Stomach (tissue), 9 donors: ENCODE measurements around the gene OMP. TPM values are rescaled to one million over a fixed set of nuclear protein-coding genes. Genes with fewer than 3 reads are reported as not detected.
"Not testable (repeated sequence)": the region's sequence is repeated elsewhere in the genome, so short reads cannot be mapped to it uniquely, and the experiment has no call there.

Experiments
- DNase-seq, 2 donors: peaks; one replicate each; pipeline versions ENCODE4 v3.0.0 to v3.0.0-alpha.2; 2013 to 2019
- H3K27ac ChIP-seq, 5 donors: fragments of 200-600 bp in 4 of 5; sonication (generic) in 4 of 5; one replicate each; pipeline ENCODE4 v1.5.1; 2013 to 2019; ENCODE audit warnings: mild to moderate bottlenecking in 1 of 5, moderate library complexity in 1 of 5
- H3K27me3 ChIP-seq, 3 donors: fragments of 200-600 bp; sonication (generic); one replicate each; pipeline ENCODE4 v1.5.1; 2017 to 2019; ENCODE audit warnings: mixed run types in 1 of 3
- H3K36me3 ChIP-seq, 4 donors: fragments of 200-600 bp; sonication (generic); 1 replicate in 3 of 4; 2 replicates in 1 of 4; pipeline ENCODE4 v1.5.1; 2016 to 2019
- H3K4me1 ChIP-seq, 4 donors: fragments of 200-600 bp; sonication (generic); one replicate each; pipeline ENCODE4 v1.5.1; 2016 to 2019
- H3K4me3 ChIP-seq, 4 donors: fragments of 200-600 bp; sonication (generic) in 3 of 4; one replicate each; pipeline ENCODE4 v1.5.1; 2016 to 2019; ENCODE audit warnings: mild to moderate bottlenecking in 1 of 4
- H3K9me3 ChIP-seq, 4 donors: fragments of 200-600 bp; sonication (generic); one replicate each; pipeline ENCODE4 v1.5.1; 2016 to 2019
- CTCF ChIP-seq, 7 experiments: fragments of 450-650 bp in 4 of 7; fragments of 200-600 bp in 3 of 7; sonication (generic) in 3 of 7; IDR thresholded peaks; one replicate each; pipeline ENCODE4 v1.5.1; 2016 to 2019; ENCODE audit warnings: antibody characterized with exemption in 7 of 7, control low read depth in 2 of 7, mild to moderate bottlenecking in 1 of 7
- EP300 ChIP-seq: sonication (generic); formaldehyde crosslinking; IDR thresholded peaks from one replicate; pipeline ENCODE4 v1.6.1; 2017; ENCODE audit warnings: antibody characterized with exemption
- POLR2A ChIP-seq, 4 donors: fragments of 450-650 bp; IDR thresholded peaks; one replicate each; pipeline ENCODE4 v1.6.1; 2016; ENCODE audit warnings: antibody characterized with exemption in 4 of 4, control low read depth in 2 of 4, mild to moderate bottlenecking in 1 of 4, moderate library complexity in 1 of 4
- POLR2AphosphoS5 ChIP-seq, 3 donors: sonication (generic); formaldehyde crosslinking; IDR thresholded peaks; one replicate each; pipeline ENCODE4 v1.6.1; 2016; ENCODE audit warnings: antibody characterized with exemption in 3 of 3
- WGBS, 5 donors: extraction: QIAGEN DNeasy Blood & Tissue Kit in 3 of 5; methylation state at CpG; one replicate each; pipeline versions ENCODE4 v1.1.5 to v1.1.7; 2013 to 2018; 5-methylcytosine and 5-hydroxymethylcytosine counted together
- intact Hi-C: fragments of 100-400 bp; cut with DNase I; formaldehyde crosslinking; loops from one replicate; pipeline ENCODE4 v1.15.1; 2023; ENCODE audit warnings: low total_unique reads
- polyA plus RNA-seq, 3 donors: library from polyadenylated mRNA; stranded (reverse); fragments of 200-250 nt; gene quantifications; one replicate each; pipeline ENCODE4 v1.2.3, GENCODE V29; 2013
- total RNA-seq, 5 donors: library from RNA; depleted of rRNA; stranded (reverse); fragments of >200 nt; gene quantifications; one replicate each; pipeline versions ENCODE4 v1.1.0 to v1.2.3, GENCODE V29; 2014 to 2016
- donor health status: healthy with polysubstance abuse.
- donor health status: Bipolar disorder and iron deficiency.
- donor health status: healthy.

Gene OMP
- total and polyA plus RNA-seq, 8 donors, result 1.1 to 63.7 (median 16.4) TPM; not detected in 3

- intact Hi-C loops, result no loop called here
- Histone ChIP-seq H3K4me3 (no peak overlapping the region), H3K4me1 (peaks cover 0 to 7% (median 0%) of the 10 kb centered on the region in 4 donors), H3K9me3 (peaks cover 9 to 27% (median 19%) of the 10 kb centered on the region in 4 donors), H3K36me3 (no peaks in the 10 kb centered on the region), H3K27me3 (no peaks in the 10 kb centered on the region), H3K27ac (no peak overlapping the region)
- 83 to 97% (median 96%) methylated on average over 5 of the region's 5 CpGs for WGBS, 5 donors
- DNase-seq, result no peak
- TF ChIP-seq EP300 (no peak), CTCF (IDR thresholded peaks at IDR 0.05) (no peak), POLR2AphosphoS5 (IDR thresholded peaks at IDR 0.05) (no peak), POLR2A (IDR thresholded peaks at IDR 0.05) (no peak)
Measured at GRCh38 chr11:77059806-77060205, 42.8 kb upstream of the OMP start.

- TF ChIP-seq EP300 (no peak), POLR2A (IDR thresholded peaks at IDR 0.05) (no peak), POLR2AphosphoS5 (IDR thresholded peaks at IDR 0.05) (no peak), CTCF (IDR thresholded peaks at IDR 0.05) (no peak)
- DNase-seq, result no peak
- Histone ChIP-seq H3K36me3 (no peaks in the 10 kb centered on the region), H3K4me3 (no peak overlapping the region), H3K4me1 (peaks cover 0 to 7% (median under 1%) of the 10 kb centered on the region in 4 donors), H3K27ac (no peak overlapping the region), H3K9me3 (peaks cover 9 to 27% (median 19%) of the 10 kb centered on the region in 4 donors), H3K27me3 (no peaks in the 10 kb centered on the region)
- 83 to 90% (median 87%) methylated on average over 4 of the region's 4 CpGs for WGBS, 5 donors
- intact Hi-C loops, result no loop called here
Measured at GRCh38 chr11:77060234-77060633, 42.4 kb upstream of the OMP start.

GRCh38 chr11:77061258-77061657, 41.4 kb upstream of the OMP start:
- Histone ChIP-seq H3K4me1 (peaks cover 4 to 16% (median 9%) of the 10 kb centered on the region in 4 donors), H3K27ac (peak overlapping the region in 2 of 5 donors; percentile 25 to 53), H3K9me3 (peaks cover 7 to 17% (median 14%) of the 10 kb centered on the region in 4 donors)
- intact Hi-C loops, H3K27me3 ChIP-seq, DNase-seq, H3K4me3 ChIP-seq, H3K36me3 ChIP-seq: not testable (repeated sequence)
- WGBS, 5 donors, result 29 to 61% (median 43%) methylated on average over 4 of the region's 4 CpGs

GRCh38 chr11:77062924-77063323, 39.7 kb upstream of the OMP start:
- H3K4me1 ChIP-seq, result peaks cover 12 to 27% (median 20%) of the 10 kb centered on the region in 4 donors
- H3K27me3 ChIP-seq, result no peaks in the 10 kb centered on the region
- H3K4me3 ChIP-seq, result no peak overlapping the region
- intact Hi-C loops, result no loop called here
- H3K9me3 ChIP-seq, result peaks cover 0 to under 1% (median 0%) of the 10 kb centered on the region in 4 donors
- peak overlapping the region; percentile 43 to 67 (median 50) for H3K27ac ChIP-seq
- H3K36me3 ChIP-seq, result no peaks in the 10 kb centered on the region
- TF ChIP-seq POLR2AphosphoS5 (IDR thresholded peaks at IDR 0.05), result no peak
- TF ChIP-seq POLR2A (IDR thresholded peaks at IDR 0.05), result no peak
- TF ChIP-seq EP300, result no peak
- TF ChIP-seq CTCF (IDR thresholded peaks at IDR 0.05), result no peak
- DNase-seq, result no peak

- TF ChIP-seq EP300 (no peak), POLR2AphosphoS5 (IDR thresholded peaks at IDR 0.05) (peak in 2 of 3 donors; percentile 22 to 24)
- 87 to 100% (median 100%) methylated on average over 1 of the region's 1 CpG for WGBS, 5 donors
- intact Hi-C loops, result no loop called here
- peaks cover 12 to 32% (median 25%) of the 10 kb centered on the region in 4 donors for H3K4me1 ChIP-seq
- DNase-seq, result peak; percentile 28 to 62
- H3K4me3 ChIP-seq, result no peak overlapping the region
- no peaks in the 10 kb centered on the region for H3K9me3 ChIP-seq
- peak overlapping the region in 4 of 5 donors; percentile 43 to 67 (median 53) for H3K27ac ChIP-seq
- no peaks in the 10 kb centered on the region for H3K27me3 ChIP-seq
- H3K36me3 ChIP-seq, result no peaks in the 10 kb centered on the region
Measured at GRCh38 chr11:77063407-77063806, 39.2 kb upstream of the OMP start.
